H9 (cell line): ENCODE results near the gene BCORL1. TPM values are rescaled to one million over a fixed set of nuclear protein-coding genes. Genes with fewer than 3 reads are reported as not detected.

Experiments used
- DNase-seq: peaks from one replicate; pipeline ENCODE4 v3.0.0-alpha.2; 2017
- H2AFZ ChIP-seq: one replicate; pipeline ENCODE4 v1.6.1; 2013; ENCODE audit warnings: mild to moderate bottlenecking, low read length, control low read depth, moderate library complexity
- H2AK5ac ChIP-seq: 2 replicates; pipeline ENCODE4 v1.6.1; 2013; ENCODE audit warnings: low read length, control low read depth, mixed read lengths; ENCODE audit not compliant: insufficient read length
- H2BK120ac ChIP-seq: one replicate; pipeline ENCODE4 v1.6.1; 2013; ENCODE audit warnings: low read depth, mild to moderate bottlenecking, low read length, control low read depth, inconsistent platforms; ENCODE audit not compliant: poor library complexity, severe bottlenecking
- H2BK12ac ChIP-seq: 2 replicates; pipeline ENCODE4 v1.6.1; 2013; ENCODE audit warnings: low read length, control low read depth, mixed read lengths, low read depth; ENCODE audit not compliant: insufficient read length
- H2BK15ac ChIP-seq: 2 replicates; pipeline ENCODE4 v1.6.1; 2013; ENCODE audit warnings: low read depth, low read length, control low read depth
- H2BK20ac ChIP-seq: one replicate; pipeline ENCODE4 v1.6.1; 2013; ENCODE audit warnings: low read depth, mild to moderate bottlenecking, low read length, control low read depth, inconsistent platforms; ENCODE audit not compliant: poor library complexity, severe bottlenecking
- H2BK5ac ChIP-seq: 2 replicates; pipeline ENCODE4 v1.6.1; 2013; ENCODE audit warnings: low read length, control low read depth, mixed read lengths; ENCODE audit not compliant: insufficient read length
- H3K14ac ChIP-seq: 2 replicates; pipeline ENCODE4 v1.6.1; 2013; ENCODE audit warnings: low read length, control low read depth; ENCODE audit not compliant: insufficient read depth
- H3K18ac ChIP-seq: 2 replicates; pipeline ENCODE4 v1.6.1; 2013; ENCODE audit warnings: low read depth, mild to moderate bottlenecking, mixed read lengths, low read length, control low read depth; ENCODE audit not compliant: insufficient read length
- H3K23ac ChIP-seq: 2 replicates; pipeline ENCODE4 v1.6.1; 2013; ENCODE audit warnings: low read length, control low read depth, mixed read lengths, low read depth; ENCODE audit not compliant: insufficient read length
- H3K23me2 ChIP-seq: 2 replicates; pipeline ENCODE4 v1.6.1; 2013; ENCODE audit warnings: low read depth, mild to moderate bottlenecking, mixed read lengths, low read length, control low read depth; ENCODE audit not compliant: insufficient read length, poor library complexity, severe bottlenecking
- H3K27ac ChIP-seq: 2 replicates; pipeline ENCODE4 v1.5.1; 2013; ENCODE audit warnings: low read length, control low read depth, mixed read lengths, low read depth; ENCODE audit not compliant: insufficient read length
- H3K27me3 ChIP-seq: 2 replicates; pipeline ENCODE4 v1.6.1; 2013; ENCODE audit warnings: low read length, control low read depth, inconsistent platforms; ENCODE audit not compliant: insufficient read depth
- H3K4ac ChIP-seq: 2 replicates; pipeline ENCODE4 v1.6.1; 2013; ENCODE audit warnings: low read depth, mild to moderate bottlenecking, control low read depth, inconsistent platforms, low read length, moderate library complexity
- H3K4me1 ChIP-seq: 2 replicates; pipeline ENCODE4 v1.6.1; 2013; ENCODE audit warnings: low read length, control low read depth, inconsistent platforms; ENCODE audit not compliant: insufficient read depth
- H3K4me2 ChIP-seq: 2 replicates; pipeline ENCODE4 v1.6.1; 2013; ENCODE audit warnings: low read length, control low read depth, mixed read lengths; ENCODE audit not compliant: insufficient read length, insufficient read depth
- H3K56ac ChIP-seq: 2 replicates; pipeline ENCODE4 v1.6.1; 2013; ENCODE audit warnings: low read depth, mild to moderate bottlenecking, mixed read lengths, low read length, control low read depth; ENCODE audit not compliant: insufficient read length
- H3K79me1 ChIP-seq: 2 replicates; pipeline ENCODE4 v1.6.1; 2013; ENCODE audit warnings: low read depth, mild to moderate bottlenecking, moderate library complexity, low read length, control low read depth, inconsistent platforms; ENCODE audit not compliant: insufficient read depth, poor library complexity, severe bottlenecking
- H3K79me2 ChIP-seq: 2 replicates; pipeline ENCODE4 v1.6.1; 2013; ENCODE audit warnings: low read length, control low read depth, inconsistent platforms; ENCODE audit not compliant: insufficient read depth
- H3K9ac ChIP-seq: 2 replicates; pipeline ENCODE4 v1.6.1; 2013; ENCODE audit warnings: low read length, control low read depth, mixed read lengths; ENCODE audit not compliant: insufficient read length; ENCODE audit errors: extremely low read depth
- H3K9me3 ChIP-seq: one replicate; pipeline ENCODE4 v1.6.1; 2013; ENCODE audit warnings: low read depth, low read length, inconsistent platforms; ENCODE audit not compliant: control insufficient read depth
- H3T11ph ChIP-seq: one replicate; pipeline ENCODE4 v1.6.1; 2013; ENCODE audit warnings: mild to moderate bottlenecking, low read length, control low read depth, inconsistent platforms
- H4K20me1 ChIP-seq: one replicate; pipeline ENCODE4 v1.6.1; 2013; ENCODE audit not compliant: control insufficient read depth, insufficient read length, insufficient read depth
- H4K5ac ChIP-seq: 2 replicates; pipeline ENCODE4 v1.6.1; 2013; ENCODE audit warnings: low read depth, mild to moderate bottlenecking, mixed read lengths, low read length, control low read depth; ENCODE audit not compliant: insufficient read length
- H4K8ac ChIP-seq: replicated peaks from 2 replicates; pipeline ENCODE4 v1.6.1; 2013; ENCODE audit warnings: low read length, control low read depth, mixed read lengths, low read depth; ENCODE audit not compliant: insufficient read length
- H4K91ac ChIP-seq: 2 replicates; pipeline ENCODE4 v1.6.1; 2013; ENCODE audit warnings: low read depth, mild to moderate bottlenecking, moderate library complexity, mixed read lengths, low read length, control low read depth; ENCODE audit not compliant: insufficient read length
- H3K27ac Mint-ChIP-seq, 3 experiments: 2 replicates in 2 of 3; 3 replicates in 1 of 3; pipeline ENCODE4 v1.8.0; 2020 to 2021; ENCODE audit warnings: mixed read lengths in 3 of 3, mild to moderate bottlenecking in 1 of 3, moderate library complexity in 1 of 3
- H3K27me3 Mint-ChIP-seq: 2 replicates; pipeline ENCODE4 v1.8.0; 2021; ENCODE audit warnings: low read depth, mild to moderate bottlenecking, moderate library complexity, mixed read lengths
- H3K36me3 Mint-ChIP-seq, 3 experiments: 2 replicates in 2 of 3; 3 replicates in 1 of 3; pipeline ENCODE4 v1.8.0; 2020 to 2021; ENCODE audit warnings: low read depth in 3 of 3, mixed read lengths in 3 of 3; ENCODE audit not compliant: insufficient read depth in 1 of 3
- H3K4me1 Mint-ChIP-seq, 2 experiments: 2 replicates each; pipeline ENCODE4 v1.8.0; 2020; ENCODE audit warnings: mixed read lengths in 2 of 2
- H3K4me3 Mint-ChIP-seq, 2 experiments: 2 replicates in 1 of 2; 3 replicates in 1 of 2; pipeline ENCODE4 v1.8.0; 2020 to 2021; ENCODE audit warnings: mild to moderate bottlenecking in 2 of 2, mixed read lengths in 2 of 2, moderate library complexity in 1 of 2
- H3K9me3 Mint-ChIP-seq, 2 experiments: 2 replicates in 1 of 2; 3 replicates in 1 of 2; pipeline ENCODE4 v1.8.0; 2020; ENCODE audit warnings: mild to moderate bottlenecking in 2 of 2, mixed read lengths in 2 of 2, moderate library complexity in 1 of 2
- WGBS: extraction: QIAGEN DNeasy Blood & Tissue Kit; methylation state at CpG from one replicate; pipeline ENCODE4 v1.1.7; 2013; ENCODE audit warnings: missing lambda C conversion rate, low lambda C conversion rate, mixed read lengths; ENCODE audit not compliant: insufficient read length; ENCODE audit errors: extremely low coverage; 5-methylcytosine and 5-hydroxymethylcytosine counted together
- total RNA-seq: library from RNA; stranded (reverse); gene quantifications from 2 replicates; pipeline ENCODE4 v1.2.1, GENCODE V29; 2021
- TF ChIP-seq, protein P1 (sequence below): fragments of 200-600 bp; sonication (generic); conservative IDR thresholded peaks from 3 replicates; pipeline ENCODE4 v1.8.0; 2021; ENCODE audit warnings: antibody characterized with exemption, mild to moderate bottlenecking

The BCORL1 gene
- total RNA-seq, 1 experiment from 2014 or later = 6.1 TPM

DNA sequence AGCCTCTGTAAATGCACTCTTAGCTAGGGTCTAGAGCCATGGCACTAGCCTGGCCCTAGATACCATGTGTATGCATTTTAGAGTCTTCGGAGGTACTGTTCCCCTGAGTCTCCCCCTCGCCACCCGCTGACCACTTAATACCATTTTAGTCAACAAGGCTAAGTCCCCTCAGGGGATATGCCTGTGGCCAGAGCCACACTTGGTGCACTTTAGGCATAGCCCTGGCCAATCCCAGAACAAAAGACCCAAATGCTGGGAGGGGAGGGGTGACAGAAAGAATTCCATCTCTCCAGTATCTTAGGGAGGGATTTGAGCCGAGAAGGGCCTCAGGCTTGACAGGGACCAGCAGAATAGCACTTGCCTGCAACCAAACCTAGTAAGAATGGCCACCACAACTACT lies 28.6 kb upstream of the BCORL1 start:
- Histone ChIP-seq H2BK120ac (no peak overlapping the region), H2AK5ac (no peak overlapping the region), H3K23ac (no peak overlapping the region), H3K56ac (no peak overlapping the region), H3K14ac (no peak overlapping the region), H2AFZ (no peak overlapping the region), H3K27me3 (peaks cover 50% of the 10 kb centered on the region; the same call in 1 of the 2 replicates), H2BK15ac (no peak overlapping the region), H3K9me3 (peaks cover 13% of the 10 kb centered on the region), H2BK5ac (no peak overlapping the region), H4K91ac (no peak overlapping the region), H3K79me1 (no peaks in the 10 kb centered on the region), H3K18ac (no peak overlapping the region), H2BK20ac (no peak overlapping the region), H3K27ac (no peak overlapping the region), H3K23me2 (peaks cover 15% of the 10 kb centered on the region), H4K20me1 (no peaks in the 10 kb centered on the region), H3K4ac (no peak overlapping the region), H2BK12ac (no peak overlapping the region), H3K9ac (no peak overlapping the region), H4K5ac (no peak overlapping the region), H3K4me2 (peak overlapping the region; percentile 49), H3T11ph (no peak overlapping the region), H3K4me1 (no peaks in the 10 kb centered on the region), H3K79me2 (no peaks in the 10 kb centered on the region), H4K8ac (no peak overlapping the region)
- Mint-ChIP-seq H3K4me3 (peak overlapping the region; percentile 69 to 87), H3K27ac (no peak overlapping the region), H3K27me3 (peaks cover 88% of the 10 kb centered on the region), H3K36me3 (peaks cover 0 to 4% (median 0%) of the 10 kb centered on the region in 3 experiments; a peak in 3 of 7 replicates), H3K9me3 (peaks cover 0 to 73% of the 10 kb centered on the region in 2 experiments; a peak in 3 of 5 replicates), H3K4me1 (peaks cover 18 to 35% of the 10 kb centered on the region in 2 experiments)
- no CpG with 5 or more reads among the region's 4 CpGs for WGBS
- no peak for DNase-seq
- TF ChIP-seq, protein P1, sequence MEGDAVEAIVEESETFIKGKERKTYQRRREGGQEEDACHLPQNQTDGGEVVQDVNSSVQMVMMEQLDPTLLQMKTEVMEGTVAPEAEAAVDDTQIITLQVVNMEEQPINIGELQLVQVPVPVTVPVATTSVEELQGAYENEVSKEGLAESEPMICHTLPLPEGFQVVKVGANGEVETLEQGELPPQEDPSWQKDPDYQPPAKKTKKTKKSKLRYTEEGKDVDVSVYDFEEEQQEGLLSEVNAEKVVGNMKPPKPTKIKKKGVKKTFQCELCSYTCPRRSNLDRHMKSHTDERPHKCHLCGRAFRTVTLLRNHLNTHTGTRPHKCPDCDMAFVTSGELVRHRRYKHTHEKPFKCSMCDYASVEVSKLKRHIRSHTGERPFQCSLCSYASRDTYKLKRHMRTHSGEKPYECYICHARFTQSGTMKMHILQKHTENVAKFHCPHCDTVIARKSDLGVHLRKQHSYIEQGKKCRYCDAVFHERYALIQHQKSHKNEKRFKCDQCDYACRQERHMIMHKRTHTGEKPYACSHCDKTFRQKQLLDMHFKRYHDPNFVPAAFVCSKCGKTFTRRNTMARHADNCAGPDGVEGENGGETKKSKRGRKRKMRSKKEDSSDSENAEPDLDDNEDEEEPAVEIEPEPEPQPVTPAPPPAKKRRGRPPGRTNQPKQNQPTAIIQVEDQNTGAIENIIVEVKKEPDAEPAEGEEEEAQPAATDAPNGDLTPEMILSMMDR = no peak
